ENCODE data around the gene ADAT1. TPM values are rescaled to one million over a fixed set of nuclear protein-coding genes. Genes with fewer than 3 reads are reported as not detected.

The ADAT1 gene
- total and polyA plus RNA-seq, 2 of the 13 experiments (the other 11 are each of a cell fraction or from before 2014, with no cell fraction given), result 18.4 to 40.8 TPM

DNA sequence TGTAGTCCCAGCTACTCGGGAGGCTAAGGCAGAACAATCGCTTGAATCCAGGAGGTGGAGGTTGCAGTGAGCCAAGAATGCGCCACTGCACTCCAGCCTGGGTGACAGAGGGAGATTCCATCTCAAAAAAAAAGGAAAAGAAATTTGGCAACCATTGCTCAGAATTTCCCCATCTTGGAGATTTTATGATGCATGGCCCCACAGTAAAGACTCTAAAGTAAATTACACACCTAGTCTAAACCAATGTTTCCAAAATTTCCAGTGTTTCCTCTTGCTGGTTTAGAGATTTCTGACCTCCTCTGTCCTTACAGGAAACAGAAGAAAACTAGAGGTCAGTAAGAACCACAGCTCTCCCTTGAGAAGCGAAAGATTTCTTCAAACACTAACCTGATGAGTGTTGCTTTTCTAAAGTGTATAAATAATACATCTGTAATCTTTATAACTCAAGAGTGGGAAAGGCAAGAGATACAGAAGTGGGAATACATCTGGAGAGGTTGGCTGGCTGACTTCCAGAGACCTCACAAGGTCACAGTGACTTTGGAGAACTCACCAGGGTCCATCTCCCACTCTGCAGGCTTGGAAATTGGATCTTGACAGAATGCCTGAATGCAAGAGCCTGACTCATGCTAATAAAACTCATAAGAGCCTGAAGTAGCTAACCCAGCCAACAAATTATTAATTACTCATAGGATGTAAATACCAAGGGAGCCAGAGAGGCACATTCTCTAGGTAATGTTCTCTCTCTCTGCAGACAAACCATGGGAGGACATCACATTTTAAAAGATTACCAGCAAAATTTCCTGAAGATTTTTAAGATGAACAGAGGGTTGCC, 8.8 kb downstream of the ADAT1 start:
- no peaks in the 10 kb centered on the region for H3K27me3 ChIP-seq (ENCODE audit: control insufficient read depth in 1 of 2, insufficient read depth in 2 of 2, low read length in 2 of 2)
- H3K79me2 ChIP-seq (ENCODE audit: insufficient read depth, low read length), result no peaks in the 10 kb centered on the region
- H3K4me3 ChIP-seq (replicated peaks in 1 of 3; ENCODE audit: insufficient read depth in 1 of 3, low read depth in 2 of 3, low read length in 3 of 3), result no peak overlapping the region
- no peak overlapping the region for H2AFZ ChIP-seq (ENCODE audit: low read length)
- no peak overlapping the region for H3K27ac ChIP-seq (ENCODE audit: extremely low read length, insufficient read depth, low read length)
- BruUV-seq (replicated peaks), result no TSS peak
- CTCF ChIA-PET (ENCODE audit: low intra/inter-chr PET ratio, low total read pairs), result no interaction called here
- ATAC-seq (no peak), FAIRE-seq (no peak), DNase-seq (ENCODE audit: low spot score) (no peak)
- H4K20me1 ChIP-seq (ENCODE audit: insufficient read depth, low read length), result no peaks in the 10 kb centered on the region
- H3K9ac ChIP-seq (ENCODE audit: insufficient read depth, low read depth, low read length), result no peak overlapping the region
- H3K36me3 ChIP-seq (replicated peaks in 1 of 2; ENCODE audit: control insufficient read depth in 1 of 2, insufficient read depth in 2 of 2, low read length in 2 of 2), result peaks cover 14 to 45% of the 10 kb centered on the region in 2 experiments; a peak in 4 of 5 replicates
- no peak overlapping the region for H3K4me2 ChIP-seq (ENCODE audit: low read depth, low read length)
- POLR2A ChIA-PET, result no interaction called here
- intact Hi-C loops (cut with micrococcal nuclease; ENCODE audit: unreplicated experiment) (no loop called here), in situ Hi-C loops (cut with HindIII; ENCODE audit: extremely low pct_ligation_motif_present, low pct_unique_long_range_greater_than_20kb) (no loop called here)
- H3K9me3 ChIP-seq (ENCODE audit: low read length), result no peaks in the 10 kb centered on the region
- H3K4me1 ChIP-seq (ENCODE audit: insufficient read depth, low read length), result no peaks in the 10 kb centered on the region
- TF ChIP-seq ZNF780A (CRISPR knock-in tag; IDR thresholded peaks at IDR 0.05), result no peak
- no peak for TF ChIP-seq RELA (CRISPR knock-in tag; IDR thresholded peaks at IDR 0.05)
- no peak for TF ChIP-seq ESRRA (CRISPR knock-in tag; IDR thresholded peaks at IDR 0.05; ENCODE audit: low read depth)
- no peak for TF ChIP-seq YY1 (IDR thresholded peaks at IDR 0.05; ENCODE audit: insufficient read depth, insufficient replicate concordance, low read depth, low read length)
- TF ChIP-seq NFE2 (CRISPR knock-in tag; IDR thresholded peaks at IDR 0.05), result no peak
- TF ChIP-seq SMARCE1 (IDR thresholded peaks at IDR 0.05; ENCODE audit: borderline replicate concordance), result no peak
- 99% methylated on average over 4 of the region's 4 CpGs for WGBS (ENCODE audit: low lambda C conversion rate)

DNA sequence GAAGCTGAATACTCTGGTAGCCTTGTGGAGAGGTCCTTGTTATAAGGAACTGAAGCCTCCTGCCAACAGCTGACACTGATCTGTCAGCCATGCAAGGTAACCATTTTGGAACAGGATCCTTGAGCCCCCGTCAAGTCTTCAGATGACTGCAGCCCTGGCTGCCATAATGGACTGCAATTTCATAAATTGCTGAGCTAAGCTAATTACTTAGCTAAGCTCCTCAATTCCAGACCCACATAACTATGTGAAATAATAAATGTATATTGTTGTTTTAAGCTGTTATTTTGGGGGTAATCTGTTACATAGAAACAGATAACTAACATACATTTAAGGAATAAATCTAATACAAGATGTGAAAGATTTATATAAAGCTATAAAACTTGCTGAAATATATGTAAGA, 16.6 kb downstream of the ADAT1 start:
- H4K20me1 ChIP-seq (ENCODE audit: insufficient read depth, low read length), result no peaks in the 10 kb centered on the region
- BruUV-seq (replicated peaks), result no TSS peak
- intact Hi-C loops (cut with micrococcal nuclease; ENCODE audit: unreplicated experiment), result no loop called here
- H3K4me3 ChIP-seq (replicated peaks in 1 of 3; ENCODE audit: insufficient read depth in 1 of 3, low read depth in 2 of 3, low read length in 3 of 3), result no peak overlapping the region
- H3K9ac ChIP-seq (ENCODE audit: insufficient read depth, low read depth, low read length), result no peak overlapping the region
- TF ChIP-seq GATAD2A (CRISPR knock-in tag; IDR thresholded peaks at IDR 0.05) (no peak), MAFF (IDR thresholded peaks at IDR 0.05; ENCODE audit: low read depth, low read length) (peak; percentile 99), MAFK (conservative IDR thresholded peaks at IDR 0.05 in 1 of 2, IDR thresholded peaks at IDR 0.05 in 1 of 2; ENCODE audit: low read length in 2 of 2) (peak; percentile 98 to 100), HNF4G (IDR thresholded peaks at IDR 0.05; ENCODE audit: borderline replicate concordance, low read depth, low read length) (no peak), HNF4G (CRISPR knock-in tag; IDR thresholded peaks at IDR 0.05; ENCODE audit: borderline replicate concordance, low read depth) (no peak)
- whole genome bisulfite sequencing (ENCODE audit: low lambda C conversion rate), result 94% methylated on average over 1 of the region's 1 CpG
- H3K27me3 ChIP-seq (ENCODE audit: control insufficient read depth in 1 of 2, insufficient read depth in 2 of 2, low read length in 2 of 2), result no peaks in the 10 kb centered on the region
- CTCF ChIA-PET (ENCODE audit: low intra/inter-chr PET ratio, low total read pairs), result no interaction called here
- no peaks in the 10 kb centered on the region for H3K9me3 ChIP-seq (ENCODE audit: low read length)
- POLR2A ChIA-PET, result interaction anchor here (0.6 kb wide), 1 partner anchor 141 kb away, joined by 3 read pairs; no protein-coding TSS in a partner anchor
- H3K4me1 ChIP-seq (ENCODE audit: insufficient read depth, low read length), result no peaks in the 10 kb centered on the region
- H3K36me3 ChIP-seq (replicated peaks in 1 of 2; ENCODE audit: control insufficient read depth in 1 of 2, insufficient read depth in 2 of 2, low read length in 2 of 2), result peaks cover 20 to 58% of the 10 kb centered on the region in 2 experiments
- H3K27ac ChIP-seq (ENCODE audit: extremely low read length, insufficient read depth, low read length), result no peak overlapping the region
- FAIRE-seq, result no peak
- no peak for DNase-seq (ENCODE audit: low spot score)
- no peak for ATAC-seq
- in situ Hi-C loops (cut with HindIII; ENCODE audit: extremely low pct_ligation_motif_present, low pct_unique_long_range_greater_than_20kb), result no loop called here
- H3K79me2 ChIP-seq (ENCODE audit: insufficient read depth, low read length), result no peaks in the 10 kb centered on the region
- H3K4me2 ChIP-seq (ENCODE audit: low read depth, low read length), result no peak overlapping the region
- H2AFZ ChIP-seq (ENCODE audit: low read length), result no peak overlapping the region
